Neural crest cell (in vitro differentiated cells): Measurements from ENCODE around the gene SNRPD1. TPM values are rescaled to one million over a fixed set of nuclear protein-coding genes. Genes with fewer than 3 reads are reported as not detected.
"Not testable (repeated sequence)": the region's sequence is repeated elsewhere in the genome, so short reads cannot be mapped to it uniquely, and the experiment has no call there.

Experiments
- DNase-seq: peaks from one replicate; pipeline ENCODE4 v3.0.0; 2021; ENCODE audit warnings: low read depth, mixed read lengths, low spot score
- H3K27ac Mint-ChIP-seq: one replicate; pipeline ENCODE4 v1.8.0; 2021; ENCODE audit warnings: mild to moderate bottlenecking, mixed read lengths; ENCODE audit not compliant: unreplicated experiment
- H3K27me3 Mint-ChIP-seq: 2 replicates; pipeline ENCODE4 v1.8.0; 2021; ENCODE audit warnings: low read depth, mild to moderate bottlenecking, mixed read lengths
- H3K36me3 Mint-ChIP-seq: 2 replicates; pipeline ENCODE4 v1.8.0; 2021; ENCODE audit warnings: low read depth, mild to moderate bottlenecking, mixed read lengths
- H3K4me1 Mint-ChIP-seq: 2 replicates; pipeline ENCODE4 v1.8.0; 2021; ENCODE audit warnings: mixed read lengths
- H3K4me3 Mint-ChIP-seq: one replicate; pipeline ENCODE4 v1.8.0; 2021; ENCODE audit warnings: mild to moderate bottlenecking, mixed read lengths
- H3K9me3 Mint-ChIP-seq: 2 replicates; pipeline ENCODE4 v1.8.0; 2021; ENCODE audit warnings: mixed read lengths
- CTCF ChIP-seq: fragments of 200-600 bp; sonication (generic); conservative IDR thresholded peaks from 2 replicates; pipeline ENCODE4 v1.5.0; 2021; ENCODE audit warnings: antibody characterized with exemption, mild to moderate bottlenecking
- long read RNA-seq: library from polyadenylated mRNA; unstranded; transcript quantifications from one replicate; pipeline ENCODE4 v2.0.0, GENCODE V29; 2020
- total RNA-seq: library from RNA; stranded (reverse); gene quantifications from 2 replicates; pipeline ENCODE4 v1.2.1, GENCODE V29; 2021

Gene SNRPD1
- total RNA-seq: 156 and 167 TPM in 2 replicates
- long read RNA-seq, full-length matches to known transcripts: 251 of 263 reads
- long read RNA-seq, partial matches to known transcripts: 4 of 263 reads
- long read RNA-seq, other reads (novel, unspliced or antisense): 8 of 263 reads

GRCh38 chr18:21612125-21613039 lies at the start of gene SNRPD1:
TSS of gene SNRPD1 (plus strand) at chr18:21612314. CDS start at chr18:21612430, 116 bp downstream.
- Mint-ChIP-seq H3K4me1 (peaks cover 35% of the 10 kb centered on the region), H3K9me3 (peaks cover 6% of the 10 kb centered on the region), H3K27me3 (no peaks in the 10 kb centered on the region), H3K36me3 (peaks cover 20% of the 10 kb centered on the region), H3K4me3 (peak within 1 kb of the TSS; percentile 96), H3K27ac (peak within 1 kb of the TSS; percentile 100)
- DNase-seq: peak; percentile 94
- TF ChIP-seq CTCF: peak; percentile 95

GRCh38 chr18:21571772-21572171 lies 40.3 kb upstream of the SNRPD1 start:
- Mint-ChIP-seq H3K27me3 (no peaks in the 10 kb centered on the region), H3K27ac (no peak overlapping the region), H3K36me3 (peaks cover 18% of the 10 kb centered on the region), H3K9me3 (no peaks in the 10 kb centered on the region), H3K4me1 (no peaks in the 10 kb centered on the region), H3K4me3 (no peak overlapping the region)
- TF ChIP-seq CTCF: no peak
- no peak for DNase-seq

GRCh38 chr18:21575656-21576055 lies 36.5 kb upstream of the SNRPD1 start:
- Mint-ChIP-seq H3K36me3 (peaks cover 22% of the 10 kb centered on the region), H3K4me1 (no peaks in the 10 kb centered on the region)

GRCh38 chr18:21584391-21584790 lies 27.7 kb upstream of the SNRPD1 start:
- peaks cover 9% of the 10 kb centered on the region for H3K36me3 Mint-ChIP-seq
- H3K27ac Mint-ChIP-seq: no peak overlapping the region
- no peaks in the 10 kb centered on the region for H3K27me3 Mint-ChIP-seq
- H3K4me1 Mint-ChIP-seq: no peaks in the 10 kb centered on the region
- no peak for DNase-seq
- H3K9me3 Mint-ChIP-seq: no peaks in the 10 kb centered on the region
- no peak overlapping the region for H3K4me3 Mint-ChIP-seq
- no peak for TF ChIP-seq CTCF

More at GRCh38 chr18:21575656-21576055, 36.5 kb upstream of the SNRPD1 start:
- Mint-ChIP-seq H3K27me3 (no peaks in the 10 kb centered on the region), H3K27ac (no peak overlapping the region), H3K4me3 (no peak overlapping the region), H3K9me3 (no peaks in the 10 kb centered on the region)
- no peak for TF ChIP-seq CTCF
- DNase-seq: no peak

- H3K9me3 Mint-ChIP-seq, DNase-seq: not testable (repeated sequence)
Measured at GRCh38 chr18:21592361-21592760, 19.8 kb upstream of the SNRPD1 start.

More at GRCh38 chr18:21592361-21592760, 19.8 kb upstream of the SNRPD1 start:
- not testable (repeated sequence) for H3K4me3 Mint-ChIP-seq, H3K27ac Mint-ChIP-seq, H3K4me1 Mint-ChIP-seq, H3K27me3 Mint-ChIP-seq
- H3K36me3 Mint-ChIP-seq: peaks cover 37% of the 10 kb centered on the region
